Gastrocnemius medialis (tissue), 4 donors: ENCODE measurements around the gene GAP43. TPM values are rescaled to one million over a fixed set of nuclear protein-coding genes. Genes with fewer than 3 reads are reported as not detected.
A peak's percentile ranks its signal among the peaks of the same experiment; 100 is the strongest.

Experiments used
- ATAC-seq, 2 donors: fragments of 150-250 bp; one replicate each; pipeline ENCODE4 v1.9.1; 2016
- DNase-seq, 2 donors: peaks; one replicate each; pipeline ENCODE4 v3.0.0-alpha.2; 2019
- H3K27ac ChIP-seq, 4 donors: fragments of 200-600 bp; sonication (generic); 1 replicate in 1 of 4; 2 replicates in 3 of 4; pipeline ENCODE4 v1.5.1; 2016 to 2018; ENCODE audit warnings: mild to moderate bottlenecking in 2 of 4, moderate library complexity in 1 of 4
- H3K27me3 ChIP-seq, 3 donors: fragments of 200-600 bp; sonication (generic) in 2 of 3; 1 replicate in 1 of 3; 2 replicates in 2 of 3; pipeline versions ENCODE4 v1.5.1 to v1.6.0; 2016 to 2019; ENCODE audit warnings: mild to moderate bottlenecking in 1 of 3, moderate library complexity in 1 of 3
- H3K36me3 ChIP-seq, 2 donors: fragments of 200-600 bp; sonication (generic) in 1 of 2; one replicate each; pipeline ENCODE4 v1.5.1; 2017 to 2018
- H3K4me1 ChIP-seq, 2 donors: fragments of 200-600 bp; sonication (generic) in 1 of 2; one replicate each; pipeline ENCODE4 v1.5.1; 2016 to 2017; ENCODE audit warnings: mild to moderate bottlenecking in 2 of 2
- H3K4me3 ChIP-seq, 4 donors: fragments of 200-600 bp; sonication (generic) in 3 of 4; 1 replicate in 1 of 4; 2 replicates in 3 of 4; pipeline ENCODE4 v1.5.1; 2016 to 2019; ENCODE audit warnings: mild to moderate bottlenecking in 2 of 4
- H3K9me3 ChIP-seq, 3 donors: fragments of 200-600 bp; sonication (generic) in 2 of 3; 1 replicate in 1 of 3; 2 replicates in 2 of 3; pipeline ENCODE4 v1.5.1; 2016 to 2019
- CTCF ChIP-seq, 5 experiments: fragments of 450-650 bp in 3 of 5; fragments of 200-600 bp in 2 of 5; sonication (generic) in 2 of 5; IDR thresholded peaks in 4 of 5; conservative IDR thresholded peaks in 1 of 5; 1 replicate in 4 of 5; 2 replicates in 1 of 5; pipeline ENCODE4 v1.5.1; 2016 to 2019; ENCODE audit warnings: antibody characterized with exemption in 5 of 5, mild to moderate bottlenecking in 3 of 5, moderate library complexity in 3 of 5
- POLR2A ChIP-seq, 2 donors: fragments of 450-650 bp; IDR thresholded peaks; one replicate each; pipeline ENCODE4 v1.6.1; 2017; ENCODE audit warnings: antibody characterized with exemption in 2 of 2, mild to moderate bottlenecking in 2 of 2, moderate library complexity in 2 of 2
- in situ Hi-C, 4 donors: fragments of 200-750 bp; cut with MboI; loops; one replicate each; pipeline versions ENCODE4 v1.15.0 to v1.8.0; 2017; ENCODE audit warnings: low sequenced_read_pairs in 4 of 4
- intact Hi-C: fragments of 100-400 bp; cut with DNase I; formaldehyde crosslinking; loops from one replicate; pipeline ENCODE4 v1.15.1; 2023; ENCODE audit warnings: low total_unique reads
- total RNA-seq, 4 donors: library from RNA; depleted of rRNA; stranded (reverse); fragments of >200 nt; gene quantifications; one replicate each; pipeline versions ENCODE4 v1.1.0 to v1.2.3, GENCODE V29; 2016

The GAP43 gene
- total RNA-seq, 4 donors from 2014 or later = 0.20 TPM; not detected in 3

- intact Hi-C loops (no loop called here), in situ Hi-C loops (loop anchor here (10.0 to 25.0 kb wide), 2 partner anchors 483 to 860 kb away; no protein-coding TSS in a partner anchor)
- ATAC-seq = peak in 1 of 2 donors; percentile 42
- no peak overlapping the region for H3K4me3 ChIP-seq
- no peak for DNase-seq
- H3K4me1 ChIP-seq = no peaks in the 10 kb centered on the region
- no peak overlapping the region for H3K27ac ChIP-seq
- H3K36me3 ChIP-seq = no peaks in the 10 kb centered on the region
- TF ChIP-seq CTCF (IDR thresholded peaks at IDR 0.05 in 4 of 5, conservative IDR thresholded peaks at IDR 0.05 in 1 of 5) (no peak), POLR2A (IDR thresholded peaks at IDR 0.05) (no peak)
- no peaks in the 10 kb centered on the region for H3K9me3 ChIP-seq
- H3K27me3 ChIP-seq = no peaks in the 10 kb centered on the region
These were observed 74.1 kb downstream of the GAP43 start for GRCh38 chr3:115697263-115698053.

GRCh38 chr3:115698851-115699591, 75.7 kb downstream of the GAP43 start:
- H3K27me3 ChIP-seq = no peaks in the 10 kb centered on the region
- H3K4me3 ChIP-seq = no peak overlapping the region
- no peak overlapping the region for H3K27ac ChIP-seq
- intact Hi-C loops (no loop called here), in situ Hi-C loops (loop anchor here (10.0 to 25.0 kb wide), 2 partner anchors 484 to 862 kb away; no protein-coding TSS in a partner anchor)
- DNase-seq (no peak), ATAC-seq (no peak)
- TF ChIP-seq CTCF (IDR thresholded peaks at IDR 0.05 in 4 of 5, conservative IDR thresholded peaks at IDR 0.05 in 1 of 5) (no peak), POLR2A (IDR thresholded peaks at IDR 0.05) (no peak)
- no peaks in the 10 kb centered on the region for H3K9me3 ChIP-seq
- no peaks in the 10 kb centered on the region for H3K36me3 ChIP-seq
- no peaks in the 10 kb centered on the region for H3K4me1 ChIP-seq

DNA sequence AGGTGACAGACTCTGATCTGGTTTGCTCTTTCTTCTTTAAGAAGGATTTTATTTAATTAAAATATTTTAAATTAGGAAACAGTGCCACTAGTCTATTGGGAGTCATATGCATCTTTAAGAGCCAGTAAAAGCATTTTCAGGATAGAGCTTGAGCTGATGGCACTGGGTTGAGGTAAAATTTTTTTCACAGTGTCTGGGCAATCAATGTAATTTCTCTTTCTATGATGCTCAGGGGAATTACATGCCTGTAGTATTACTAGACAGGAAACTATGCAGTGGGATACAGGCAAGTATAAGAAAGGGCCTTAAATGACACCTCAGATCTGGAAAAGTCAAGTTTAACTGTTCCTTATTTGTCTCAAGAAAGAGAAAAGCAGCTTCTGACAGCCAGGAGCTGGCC, 76.4 kb downstream of the GAP43 start:
- Histone ChIP-seq H3K4me3 (no peak overlapping the region), H3K27ac (no peak overlapping the region), H3K9me3 (no peaks in the 10 kb centered on the region), H3K4me1 (no peaks in the 10 kb centered on the region), H3K27me3 (no peaks in the 10 kb centered on the region), H3K36me3 (no peaks in the 10 kb centered on the region)
- TF ChIP-seq CTCF (IDR thresholded peaks at IDR 0.05 in 4 of 5, conservative IDR thresholded peaks at IDR 0.05 in 1 of 5) (no peak), POLR2A (IDR thresholded peaks at IDR 0.05) (no peak)
- intact Hi-C loops = no loop called here
- in situ Hi-C loops = loop anchor here (10.0 to 25.0 kb wide), 2 partner anchors 485 to 862 kb away; no protein-coding TSS in a partner anchor
- DNase-seq (no peak), ATAC-seq (no peak)

DNA sequence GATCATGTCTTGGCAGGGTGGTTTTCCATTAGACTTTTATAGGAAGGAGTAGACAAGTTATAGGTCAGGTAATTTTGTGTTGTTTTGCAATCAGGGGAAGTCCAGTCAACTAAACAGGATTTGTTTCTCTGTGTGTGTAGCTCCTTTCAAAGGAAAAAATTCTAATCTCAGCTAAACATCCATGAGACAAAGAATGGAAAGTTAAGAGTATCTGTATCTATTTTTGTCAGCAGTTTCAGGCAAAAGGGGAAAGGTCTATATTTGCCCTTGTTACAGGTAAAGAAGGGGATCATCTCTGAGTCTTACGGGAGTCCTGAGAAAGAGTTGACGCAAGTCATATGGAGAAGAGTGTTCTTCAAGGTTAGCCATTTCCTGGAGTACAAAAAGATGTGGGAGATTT, 79.3 kb downstream of the GAP43 start:
- ATAC-seq (no peak), DNase-seq (no peak)
- Histone ChIP-seq H3K4me1 (no peaks in the 10 kb centered on the region), H3K9me3 (no peaks in the 10 kb centered on the region), H3K4me3 (no peak overlapping the region), H3K36me3 (no peaks in the 10 kb centered on the region), H3K27me3 (no peaks in the 10 kb centered on the region), H3K27ac (no peak overlapping the region)
- in situ Hi-C loops (no loop called here), intact Hi-C loops (no loop called here)
- TF ChIP-seq CTCF (IDR thresholded peaks at IDR 0.05 in 4 of 5, conservative IDR thresholded peaks at IDR 0.05 in 1 of 5) = no peak
- no peak for TF ChIP-seq POLR2A (IDR thresholded peaks at IDR 0.05)
